H1 (cell line): Measurements from ENCODE around the gene DDX42. TPM values are rescaled to one million over a fixed set of nuclear protein-coding genes. Genes with fewer than 3 reads are reported as not detected.

Experiments used
- CTCF ChIA-PET: fragments of 300-600 bp; sonication (Branson Sonifier 250); formaldehyde crosslinking; loops from one replicate; lab custom pipeline; 2021; ENCODE audit not compliant: partially characterized antibody; lab: Charles Lee
- POLR2A ChIA-PET: fragments of 300-600 bp; sonication (Branson Sonifier 250); formaldehyde crosslinking; loops from one replicate; lab custom pipeline; 2021; ENCODE audit warnings: inconsistent platforms; ENCODE audit not compliant: partially characterized antibody; lab: Charles Lee
- DNase-seq, 2 experiments: peaks; one replicate each; pipeline versions ENCODE4 v3.0.0 to v3.0.0-alpha.2; 2010 to 2022; ENCODE audit warnings: low spot score in 2 of 2, low read depth in 1 of 2, mixed read lengths in 1 of 2
- FAIRE-seq: peaks from 2 replicates; lab custom pipeline; 2011; peaks lifted over from hg19 to GRCh38; lab: Jason Lieb, UNC
- H2AFZ ChIP-seq: 2 replicates; pipeline ENCODE4 v1.8.1; 2012; ENCODE audit warnings: low read length, inconsistent platforms
- H2AK5ac ChIP-seq: 2 replicates; pipeline ENCODE4 v1.6.1; 2013; ENCODE audit warnings: low read depth, low read length
- H2BK120ac ChIP-seq: replicated peaks from 2 replicates; pipeline ENCODE3; 2013; ENCODE audit warnings: low read depth, low read length, inconsistent platforms
- H2BK12ac ChIP-seq: 2 replicates; pipeline ENCODE4 v1.6.1; 2013; ENCODE audit warnings: low read depth, low read length
- H2BK15ac ChIP-seq: 2 replicates; pipeline ENCODE4 v1.6.1; 2013; ENCODE audit warnings: low read length
- H2BK20ac ChIP-seq: 2 replicates; pipeline ENCODE4 v1.6.1; 2013; ENCODE audit warnings: low read length
- H2BK5ac ChIP-seq: 2 replicates; pipeline ENCODE4 v1.6.1; 2013; ENCODE audit warnings: low read depth, low read length
- H3K14ac ChIP-seq: 2 replicates; pipeline ENCODE4 v1.6.1; 2013; ENCODE audit warnings: inconsistent platforms; ENCODE audit not compliant: insufficient read length
- H3K18ac ChIP-seq: 2 replicates; pipeline ENCODE4 v1.6.1; 2013; ENCODE audit warnings: low read length; ENCODE audit errors: extremely low read depth
- H3K23ac ChIP-seq: 2 replicates; pipeline ENCODE4 v1.6.1; 2013; ENCODE audit warnings: inconsistent platforms; ENCODE audit not compliant: insufficient read length
- H3K23me2 ChIP-seq: 2 replicates; pipeline ENCODE4 v1.6.1; 2013; ENCODE audit warnings: low read depth, low read length
- H3K27ac ChIP-seq: 2 replicates; pipeline ENCODE4 v1.6.1; 2011; ENCODE audit warnings: low read depth, low read length, inconsistent platforms
- H3K27me3 ChIP-seq, 4 experiments: replicated peaks in 1 of 4; 1 replicate in 1 of 4; 2 replicates in 3 of 4; pipeline versions ENCODE4 v1.6.1 to v1.8.1; 2011 to 2013; ENCODE audit warnings: low read length in 3 of 4, mild to moderate bottlenecking in 3 of 4, inconsistent platforms in 2 of 4, mixed read lengths in 2 of 4, moderate library complexity in 1 of 4; ENCODE audit not compliant: control insufficient read depth in 3 of 4, insufficient read depth in 3 of 4; ENCODE audit errors: extremely low read depth in 1 of 4
- H3K36me3 ChIP-seq, 4 experiments: 2 replicates each; pipeline versions ENCODE4 v1.6.1 to v1.8.1; 2011 to 2013; ENCODE audit warnings: mild to moderate bottlenecking in 4 of 4, low read length in 3 of 4, moderate library complexity in 2 of 4, control low read depth in 1 of 4, inconsistent platforms in 1 of 4; ENCODE audit not compliant: insufficient read depth in 4 of 4, control insufficient read depth in 2 of 4
- H3K4ac ChIP-seq: replicated peaks from 2 replicates; pipeline ENCODE3; 2013; ENCODE audit warnings: low read length, low read depth, mixed read lengths, inconsistent platforms; ENCODE audit not compliant: insufficient read length
- H3K4me1 ChIP-seq, 4 experiments: replicated peaks in 1 of 4; 1 replicate in 1 of 4; 2 replicates in 3 of 4; pipeline versions ENCODE4 v1.6.1 to v1.8.1; 2011 to 2013; ENCODE audit warnings: low read length in 3 of 4, inconsistent platforms in 2 of 4, mixed read lengths in 1 of 4; ENCODE audit not compliant: insufficient read depth in 4 of 4, control insufficient read depth in 3 of 4
- H3K4me2 ChIP-seq, 2 experiments: 2 replicates each; pipeline versions ENCODE4 v1.6.1 to v1.8.1; 2011 to 2013; ENCODE audit warnings: low read depth in 2 of 2, low read length in 2 of 2, control low read depth in 1 of 2, inconsistent platforms in 1 of 2, mild to moderate bottlenecking in 1 of 2; ENCODE audit not compliant: insufficient read depth in 1 of 2
- H3K4me3 ChIP-seq, 4 experiments: fragments of 200-600, 300-600 bp in 1 of 4; sonication (generic), shearing (Covaris generic), sonication (Bioruptor Twin) in 1 of 4; 2 replicates each; pipeline versions ENCODE4 v1.5.1 to v1.8.1; 2011 to 2016; ENCODE audit warnings: low read length in 4 of 4, low read depth in 3 of 4, control low read depth in 2 of 4, inconsistent platforms in 2 of 4, mild to moderate bottlenecking in 2 of 4, mixed read lengths in 1 of 4, moderate library complexity in 1 of 4; ENCODE audit not compliant: insufficient read depth in 2 of 4; ENCODE audit errors: extremely low read depth in 1 of 4
- H3K56ac ChIP-seq: replicated peaks from 2 replicates; pipeline ENCODE3; 2013; ENCODE audit warnings: low read depth, mild to moderate bottlenecking, mixed read lengths, low read length, inconsistent platforms; ENCODE audit not compliant: insufficient read length
- H3K79me1 ChIP-seq: 2 replicates; pipeline ENCODE4 v1.6.1; 2013; ENCODE audit warnings: low read depth, low read length, control low read depth
- H3K79me2 ChIP-seq, 2 experiments: 2 replicates each; pipeline versions ENCODE4 v1.6.1 to v1.8.1; 2012 to 2013; ENCODE audit warnings: low read length in 2 of 2, mild to moderate bottlenecking in 2 of 2, inconsistent platforms in 1 of 2; ENCODE audit not compliant: insufficient read depth in 2 of 2, control insufficient read depth in 1 of 2
- H3K9ac ChIP-seq, 4 experiments: replicated peaks in 1 of 4; 1 replicate in 1 of 4; 2 replicates in 3 of 4; pipeline versions ENCODE4 v1.6.1 to v1.8.1; 2011 to 2013; ENCODE audit warnings: low read depth in 3 of 4, low read length in 3 of 4, control low read depth in 2 of 4, mild to moderate bottlenecking in 2 of 4, moderate library complexity in 2 of 4, inconsistent platforms in 1 of 4; ENCODE audit errors: extremely low read depth in 1 of 4
- H3K9me3 ChIP-seq, 2 experiments: 2 replicates each; pipeline versions ENCODE4 v1.6.1 to v1.8.1; 2012 to 2013; ENCODE audit warnings: mild to moderate bottlenecking in 2 of 2, moderate library complexity in 2 of 2, control low read depth in 1 of 2, inconsistent platforms in 1 of 2, low read depth in 1 of 2, low read length in 1 of 2, mixed read lengths in 1 of 2; ENCODE audit not compliant: insufficient read depth in 2 of 2
- H4K20me1 ChIP-seq, 2 experiments: replicated peaks in 1 of 2; 2 replicates each; pipeline versions ENCODE3 to v1.8.1; 2011 to 2013; ENCODE audit warnings: inconsistent platforms in 2 of 2, low read length in 2 of 2, mild to moderate bottlenecking in 1 of 2; ENCODE audit not compliant: insufficient read depth in 2 of 2, control insufficient read depth in 1 of 2
- H4K5ac ChIP-seq: 2 replicates; pipeline ENCODE4 v1.6.1; 2013; ENCODE audit warnings: low read length, low read depth, mixed read lengths, inconsistent platforms; ENCODE audit not compliant: insufficient read length
- H4K8ac ChIP-seq: 2 replicates; pipeline ENCODE4 v1.8.0; 2013; ENCODE audit warnings: mild to moderate bottlenecking, moderate library complexity, low read length, inconsistent platforms; ENCODE audit not compliant: insufficient read depth; ENCODE audit errors: extremely low read depth
- H4K91ac ChIP-seq: replicated peaks from 2 replicates; pipeline ENCODE3; 2013; ENCODE audit warnings: low read length, mixed read lengths, inconsistent platforms; ENCODE audit not compliant: insufficient read length
- SAP30 ChIP-seq: fragments of 300-600 bp; sonication (generic); IDR thresholded peaks from 2 replicates; pipeline ENCODE4 v1.7.1; 2012; ENCODE audit warnings: low read length, moderate library complexity, mild to moderate bottlenecking, inconsistent platforms; ENCODE audit not compliant: insufficient read depth, insufficient replicate concordance
- WGBS, 2 experiments: shearing (Covaris generic) in 1 of 2; methylation state at CpG; one replicate each; pipeline versions ENCODE4 v1.1.6 to v1.1.7; 2013 to 2015; ENCODE audit warnings: low lambda C conversion rate in 2 of 2, mixed read lengths in 2 of 2, inconsistent platforms in 1 of 2, low coverage in 1 of 2, missing lambda C conversion rate in 1 of 2; ENCODE audit not compliant: insufficient replicate concordance in 2 of 2, insufficient coverage in 1 of 2, insufficient read length in 1 of 2; ENCODE audit errors: extremely low coverage in 1 of 2, missing lambda C conversion rate in 1 of 2; 5-methylcytosine and 5-hydroxymethylcytosine counted together
- polyA plus RNA-seq, 7 experiments: library from polyadenylated mRNA; depleted of rRNA in 3 of 7; stranded (reverse) in 5 of 7; unstranded in 2 of 7; fragments of >200 nt in 5 of 7; fragments of 200-250 nt in 2 of 7; gene quantifications; 1 replicate in 5 of 7; 2 replicates in 1 of 7; 4 replicates in 1 of 7; pipeline versions ENCODE4 v1.2.1 to v1.2.3, GENCODE V29; 2011 to 2013; ENCODE audit warnings: missing spikeins in 2 of 7, mixed read lengths in 2 of 7
- total RNA-seq: library from RNA; stranded (reverse); fragmentation: NEBNext Ultra II Directional; extraction: Animal tissue kit (Norgen Biotek cat#: 25700); gene quantifications from 2 replicates; pipeline ENCODE4 v1.2.1, GENCODE V29; 2021

The DDX42 gene
- total and polyA plus RNA-seq, 2 of the 8 experiments (the other 6 are each of a cell fraction or from before 2014, with no cell fraction given): 40.6 to 114 TPM

DNA sequence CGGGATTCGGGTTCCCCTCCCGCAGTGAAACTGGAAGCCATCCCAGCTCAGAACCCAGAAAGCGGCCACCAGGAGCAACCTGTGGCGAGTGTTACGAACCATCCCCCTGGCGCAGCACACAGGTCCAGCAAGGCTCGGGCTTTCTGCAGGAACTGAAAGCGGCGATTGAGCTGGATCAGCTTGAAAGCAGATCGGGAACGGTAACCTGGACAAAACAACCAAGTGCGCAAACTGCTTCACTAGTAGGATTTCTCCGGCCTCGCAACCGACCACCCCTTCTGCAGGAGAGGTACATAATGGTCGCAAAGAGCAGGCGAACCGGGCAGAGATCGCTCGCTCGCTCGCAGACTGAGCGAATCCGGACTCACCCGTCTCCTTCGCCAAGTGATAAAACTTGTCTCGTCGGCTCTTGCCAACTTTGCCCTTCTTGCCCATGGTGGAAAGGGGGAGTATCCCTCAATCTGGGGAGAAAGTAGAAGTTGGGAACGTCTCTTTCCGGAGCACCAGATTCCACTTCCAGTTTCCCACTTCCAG is 52.6 kb downstream of the DDX42 start:
- POLR2A ChIA-PET: interaction anchor here (0.6 to 32.3 kb wide), 9 partner anchors 5 to 126 kb away, joined by 3 to 593 read pairs (median 4); partner anchors contain the start of genes CCDC47, DDX42, FTSJ3 and PSMC5
- Histone ChIP-seq H3K27me3 (no peaks in the 10 kb centered on the region), H3K4me1 (peaks cover 0 to 3% (median 0%) of the 10 kb centered on the region in 4 experiments; a peak in 1 of 7 replicates), H3K79me2 (peaks cover 0 to 38% of the 10 kb centered on the region in 2 experiments; a peak in 3 of 4 replicates), H3K4me2 (peak overlapping the region; percentile 87 to 93), H3K18ac (peak overlapping the region; percentile 62; the same call in 1 of the 2 replicates), H2AK5ac (no peak overlapping the region), H4K20me1 (peaks cover 0 to 22% of the 10 kb centered on the region in 2 experiments), H3K4ac (peak overlapping the region; percentile 34), H3K23me2 (peaks cover 8% of the 10 kb centered on the region), H3K56ac (peak overlapping the region; percentile 6), H2BK15ac (no peak overlapping the region), H4K5ac (peak overlapping the region; percentile 24), H2BK5ac (peak overlapping the region; percentile 96), H3K14ac (no peak overlapping the region), H3K79me1 (peaks cover 18% of the 10 kb centered on the region; the same call in 1 of the 2 replicates), H3K9ac (peak overlapping the region; percentile 77 to 96 (median 92)), H2BK20ac (no peak overlapping the region), H3K27ac (peak overlapping the region; percentile 99), H2BK12ac (no peak overlapping the region), H3K4me3 (peak overlapping the region; percentile 76 to 99 (median 94)), H3K9me3 (no peaks in the 10 kb centered on the region), H3K23ac (no peak overlapping the region), H2BK120ac (no peak overlapping the region), H4K8ac (peak overlapping the region; percentile 58; the same call in 1 of the 2 replicates), H4K91ac (peak overlapping the region; percentile 71), H3K36me3 (peaks cover 53 to 72% (median 66%) of the 10 kb centered on the region in 4 experiments), H2AFZ (0 out of 2 replicates have a peak overlapping the region, but pooled peaks have one; percentile 65)
- FAIRE-seq: no peak
- WGBS, 2 experiments: 5% methylated on average over 26 of the region's 31 CpGs; no CpG with 5 or more reads in 1 of the 2 experiments
- peak in 1 of 2 experiments; percentile 66 for DNase-seq
- CTCF ChIA-PET: interaction anchor here (0.6 to 7.5 kb wide), 5 partner anchors 7 to 22 kb away, joined by 3 to 61 read pairs (median 5); no protein-coding TSS in a partner anchor
- TF ChIP-seq SAP30: peak; percentile 63
